Measurements from ENCODE around the gene KRTAP10-10.
"Not testable (repeated sequence)": the region's sequence is repeated elsewhere in the genome, so short reads cannot be mapped to it uniquely, and the experiment has no call there.

Gene KRTAP10-10

DNA sequence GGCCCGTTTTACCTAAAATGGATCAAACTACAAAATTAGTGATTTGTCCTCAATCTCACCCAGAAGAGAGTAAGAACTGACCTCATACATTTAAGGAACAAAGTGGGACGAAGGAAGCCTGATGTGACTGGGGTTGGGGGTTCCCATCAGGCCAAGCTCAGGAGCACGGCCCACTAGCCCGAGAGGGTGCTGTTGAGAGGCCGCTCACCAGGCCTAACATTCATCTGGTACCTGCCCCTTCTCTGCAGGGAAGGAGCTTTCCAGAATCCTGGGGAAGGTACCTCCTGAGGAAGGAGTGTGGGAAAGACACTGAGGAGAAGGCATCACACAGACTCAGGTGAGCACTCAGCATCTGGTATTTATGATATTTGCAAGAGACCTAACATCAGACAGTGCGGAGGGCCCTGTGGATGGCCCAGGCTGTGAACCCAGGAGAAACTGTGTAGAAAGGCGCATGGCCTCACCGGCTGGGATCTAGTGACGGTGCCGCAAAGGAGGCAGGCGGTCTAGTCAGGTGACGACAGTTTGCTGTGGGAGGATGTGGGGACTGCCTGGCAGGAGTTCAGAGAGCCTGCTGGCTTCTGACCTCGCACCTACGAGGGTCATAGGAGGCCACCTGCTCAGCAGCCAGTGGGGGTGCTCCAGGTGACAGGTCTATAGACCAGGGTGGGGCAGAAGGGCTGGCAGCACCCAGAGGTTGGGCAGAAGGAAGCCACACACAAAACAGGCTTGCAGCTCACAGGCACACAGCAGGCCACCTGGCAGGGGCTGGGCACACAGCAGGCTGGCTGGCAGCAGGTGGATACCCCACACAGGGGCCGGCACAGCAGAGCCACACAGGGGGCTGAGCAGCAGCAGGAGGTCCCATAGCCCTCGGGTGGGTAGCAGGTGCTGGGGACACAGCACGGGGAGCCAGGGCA lies 16.8 kb downstream of the KRTAP10-10 start:
- no peak for DNase-seq

DNA sequence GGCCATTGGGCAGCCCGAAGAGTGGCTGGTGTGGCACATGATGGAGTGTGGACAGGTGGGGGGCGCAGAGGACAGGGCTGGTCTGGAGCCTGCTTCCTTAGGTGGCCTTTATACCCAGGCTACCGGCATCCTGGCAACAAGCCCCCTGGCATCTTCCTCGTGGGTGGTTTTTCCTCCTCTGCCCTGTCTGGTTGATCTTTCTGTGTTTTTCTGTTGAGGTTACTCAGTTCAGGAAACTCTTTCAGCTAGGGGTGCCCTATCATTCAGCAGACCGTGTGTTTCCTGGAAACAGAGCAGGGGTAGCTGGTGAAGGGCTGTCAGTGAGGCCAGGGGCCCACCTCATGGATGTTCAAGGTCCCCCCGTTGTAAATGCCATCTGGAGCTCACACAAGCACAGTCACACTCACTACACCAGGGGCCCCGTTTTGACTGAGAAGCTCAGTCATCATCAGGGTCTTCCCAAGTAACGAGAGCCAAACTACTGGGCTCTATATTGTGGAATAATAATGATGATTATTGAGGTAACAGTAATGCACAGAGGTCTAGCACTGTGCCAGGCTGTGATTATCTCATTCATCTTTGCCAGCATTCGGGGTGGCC lies 17.5 kb downstream of the KRTAP10-10 start, which contains the start of gene KRTAP12-4:
TSS of gene KRTAP12-4 (minus strand) at position 84 of the 600 bp plus-strand sequence. CDS start at position 39, 45 bp downstream.
- no peak for DNase-seq

DNA sequence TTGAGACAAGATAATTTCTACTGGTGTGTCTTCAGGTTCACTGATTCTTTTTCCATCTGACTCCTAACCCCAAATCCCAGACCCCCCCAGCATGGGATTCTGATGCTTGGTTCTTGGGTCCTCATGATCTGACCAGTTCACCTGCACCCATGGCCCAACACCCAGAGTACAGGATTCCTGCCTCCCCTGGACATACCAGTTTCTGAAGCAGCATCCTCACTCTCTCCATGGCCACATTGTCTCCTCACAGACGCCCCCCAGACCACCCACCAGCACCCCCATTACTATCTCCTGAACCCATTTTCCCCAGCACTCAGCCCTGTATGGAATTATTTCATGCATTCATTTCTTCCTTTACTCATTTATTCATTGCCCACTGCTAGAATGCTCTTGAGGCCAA lies 19.7 kb downstream of the KRTAP10-10 start:
- DNase-seq = no peak

DNA sequence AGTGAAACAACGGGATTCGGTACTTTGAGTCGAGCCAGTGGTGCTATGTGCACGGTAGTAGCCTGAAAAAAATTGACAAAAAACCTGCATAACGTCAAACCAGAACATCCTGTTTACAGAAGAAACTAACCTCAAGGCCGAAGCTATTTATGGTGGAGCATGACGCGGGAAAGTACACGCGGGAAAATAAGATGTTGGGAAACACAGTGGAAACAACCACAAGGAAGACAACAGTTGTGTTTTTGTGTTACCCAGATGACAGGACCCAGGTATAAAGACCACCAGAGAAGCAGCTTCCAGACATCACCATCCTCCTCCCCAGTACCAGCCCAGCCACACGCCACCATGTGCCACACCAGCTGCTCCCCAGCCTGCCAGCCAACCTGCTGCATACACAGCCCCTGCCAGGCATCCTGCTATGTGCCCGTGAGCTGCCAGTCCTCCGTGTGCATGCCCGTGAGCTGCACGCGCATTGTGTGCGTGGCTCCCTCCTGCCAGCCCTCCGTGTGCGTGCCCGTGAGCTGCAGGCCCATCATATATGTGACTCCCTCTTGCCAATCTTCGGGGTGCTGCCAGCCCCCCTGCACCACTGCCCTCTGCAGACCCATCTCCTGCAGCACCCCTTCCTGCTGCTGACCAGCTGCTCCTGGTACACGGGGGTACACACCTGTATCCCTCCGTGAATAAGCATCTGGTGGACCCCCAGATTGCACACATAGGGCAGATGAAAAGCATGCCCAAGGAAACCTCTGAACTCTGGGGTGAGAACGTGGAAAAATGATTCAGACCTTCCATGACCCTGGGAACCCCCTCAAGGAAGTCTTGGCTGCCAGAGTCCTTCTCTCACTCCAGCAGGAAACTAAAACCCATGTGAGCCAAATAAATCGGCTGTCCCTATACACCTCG lies 20.7 kb downstream of the KRTAP10-10 start, which contains the start of gene KRTAP12-3:
TSS of gene KRTAP12-3 (plus strand) at position 298 of the 906 bp plus-strand sequence. CDS start at position 346, 48 bp downstream.
- DNase-seq = no peak

DNA sequence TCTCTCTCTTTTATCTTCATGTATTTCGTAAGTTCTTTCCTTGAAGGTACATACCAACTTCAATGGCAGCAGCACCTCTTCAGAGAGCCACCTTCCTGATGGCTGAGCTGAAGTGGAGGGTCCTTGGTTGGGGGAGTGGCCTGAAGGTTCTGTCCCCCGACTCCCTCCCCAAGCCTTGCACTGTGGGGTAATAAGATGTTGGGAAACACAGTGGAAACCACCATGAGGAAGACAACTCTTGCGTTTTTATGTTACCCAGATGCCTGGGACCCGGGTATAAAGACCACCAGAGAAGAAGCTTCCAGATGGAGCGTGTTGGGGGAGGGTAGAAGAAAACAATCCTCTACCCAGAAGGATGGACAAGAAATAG lies 21.4 kb downstream of the KRTAP10-10 start:
- DNase-seq = no peak

DNA sequence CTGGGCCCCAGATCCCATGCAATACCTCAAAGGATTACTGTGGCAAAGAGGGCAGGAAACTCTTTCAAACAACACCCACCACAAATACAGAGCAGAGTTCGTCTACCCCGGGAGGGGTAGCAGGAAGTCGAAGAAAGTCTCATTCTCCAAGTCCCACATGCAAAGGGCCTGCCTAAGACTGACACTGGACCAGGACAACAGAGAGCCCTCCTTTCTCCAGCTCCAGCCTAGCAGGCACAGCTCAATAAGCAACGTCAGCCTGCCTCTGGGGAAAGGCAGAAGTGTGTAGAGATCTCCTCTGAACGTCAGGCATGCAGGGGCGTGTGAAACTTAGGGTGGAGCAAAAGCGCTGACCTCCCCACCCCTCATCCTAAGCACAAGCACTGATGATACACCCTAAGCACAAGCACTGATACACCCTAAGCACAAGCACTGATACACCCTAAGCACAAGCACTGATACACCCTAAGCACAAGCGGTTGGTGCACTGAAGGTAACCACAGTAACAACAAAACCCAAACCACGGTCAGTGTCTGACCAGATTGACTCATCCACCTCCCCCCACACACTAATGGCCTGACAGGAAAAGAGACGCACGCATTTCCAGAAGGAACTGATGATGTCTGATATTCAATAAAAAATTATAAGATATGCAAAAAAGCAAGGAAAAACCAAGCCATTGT lies 21.9 kb downstream of the KRTAP10-10 start:
- no peak for DNase-seq

DNA sequence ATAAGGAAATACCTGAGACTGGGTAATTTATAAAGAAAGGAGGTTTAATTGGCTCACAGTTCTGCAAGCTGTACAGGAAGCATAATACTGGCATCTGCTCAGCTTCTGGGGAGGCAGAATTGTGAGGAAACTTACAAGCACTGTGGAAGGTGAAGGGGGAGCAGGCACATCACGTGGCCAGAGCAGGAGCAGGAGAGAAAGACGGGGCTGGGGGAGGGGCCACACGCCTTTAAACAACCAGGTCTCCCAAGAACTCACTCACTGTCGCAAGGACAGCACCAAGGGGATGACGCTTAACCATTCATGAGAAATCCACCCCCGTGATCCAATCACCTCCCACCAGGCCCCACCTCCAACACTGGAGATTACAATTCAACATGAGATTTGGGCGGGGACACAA lies 24.4 kb downstream of the KRTAP10-10 start:
- not testable (repeated sequence) for DNase-seq

DNA sequence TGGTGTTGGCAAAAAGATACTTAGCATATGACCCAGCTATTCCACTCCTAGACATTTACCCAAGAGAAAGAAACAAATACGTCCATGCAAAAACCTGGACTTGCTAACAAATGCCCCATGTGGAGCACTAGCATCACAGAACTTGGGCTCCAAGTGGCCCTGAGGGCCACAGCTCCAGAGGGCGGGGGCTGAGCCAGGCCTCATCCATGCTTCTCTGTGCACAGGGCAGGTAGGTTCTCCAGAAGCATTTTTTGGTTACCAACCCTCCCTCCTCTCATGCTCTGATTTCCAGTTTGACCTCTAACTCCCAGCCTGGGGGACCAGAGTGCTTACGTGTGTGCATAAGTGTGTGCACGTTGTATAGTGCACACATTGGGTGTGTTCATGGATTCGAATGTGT lies 27.5 kb downstream of the KRTAP10-10 start:
- DNase-seq = no peak

DNA sequence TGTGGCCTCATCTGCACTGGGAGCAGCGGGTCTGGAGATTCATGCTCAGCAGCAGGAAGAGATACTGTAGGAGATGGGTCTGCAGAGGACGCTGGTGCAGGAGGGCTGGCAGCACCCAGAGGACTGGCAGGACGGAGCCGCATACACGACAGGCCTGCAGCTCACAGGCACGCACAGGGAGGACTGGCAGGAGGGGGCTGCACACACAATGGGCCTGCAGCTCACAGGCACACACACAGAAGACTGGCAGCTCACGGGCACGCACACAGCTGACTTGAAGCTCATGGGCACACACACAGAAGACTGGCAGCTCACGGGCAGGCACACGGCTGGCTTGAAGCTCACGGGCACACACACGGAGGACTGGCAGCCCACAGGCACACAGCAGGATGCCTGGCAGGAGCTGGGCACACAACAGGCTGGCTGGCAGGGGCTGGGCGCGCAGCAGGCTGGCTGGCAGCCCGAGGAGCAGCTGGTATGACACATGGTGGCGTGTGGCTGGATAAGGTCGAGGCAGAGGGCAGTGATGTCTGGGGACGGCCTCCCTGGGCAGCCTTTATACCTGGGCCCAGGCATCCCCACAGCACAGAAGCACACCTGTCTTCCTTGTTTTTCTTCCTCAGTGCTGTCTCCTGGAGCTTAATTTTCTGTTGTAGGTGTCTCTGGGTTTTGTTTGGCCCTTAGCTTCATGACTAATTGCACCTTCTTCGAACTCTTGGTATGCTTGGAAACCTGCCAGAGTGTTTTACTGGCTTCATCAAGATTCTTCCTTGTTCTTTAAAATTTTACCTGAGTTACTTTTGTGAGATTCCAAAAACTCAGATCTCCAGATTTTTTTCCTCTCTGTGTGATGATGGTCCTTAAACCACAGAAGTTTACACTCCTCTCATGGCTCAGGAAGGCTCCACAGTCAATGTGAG lies 29.5 kb downstream of the KRTAP10-10 start, which contains the start of gene KRTAP12-2:
TSS of gene KRTAP12-2 (minus strand) at position 527 of the 920 bp plus-strand sequence. CDS start at position 486, 41 bp downstream.
- no peak for DNase-seq

DNA sequence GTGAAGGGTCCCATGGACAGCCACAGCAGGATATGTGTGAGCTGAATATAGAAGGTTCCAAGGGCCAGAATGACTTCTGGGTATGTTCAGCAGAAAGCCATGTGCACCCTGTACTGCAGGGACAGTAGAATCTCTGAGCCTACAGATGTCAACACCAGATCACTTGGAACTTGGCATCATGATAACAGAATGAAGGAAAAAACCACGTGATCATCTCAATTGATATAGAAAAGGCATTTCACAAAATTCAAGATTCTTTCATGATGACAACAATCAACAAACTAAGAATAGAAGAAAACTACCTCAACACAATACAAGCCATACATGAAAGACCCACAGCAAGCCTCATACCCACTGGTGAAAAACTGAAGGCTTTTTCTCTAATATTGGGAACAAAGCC lies 30.5 kb downstream of the KRTAP10-10 start:
- DNase-seq = no peak

DNA sequence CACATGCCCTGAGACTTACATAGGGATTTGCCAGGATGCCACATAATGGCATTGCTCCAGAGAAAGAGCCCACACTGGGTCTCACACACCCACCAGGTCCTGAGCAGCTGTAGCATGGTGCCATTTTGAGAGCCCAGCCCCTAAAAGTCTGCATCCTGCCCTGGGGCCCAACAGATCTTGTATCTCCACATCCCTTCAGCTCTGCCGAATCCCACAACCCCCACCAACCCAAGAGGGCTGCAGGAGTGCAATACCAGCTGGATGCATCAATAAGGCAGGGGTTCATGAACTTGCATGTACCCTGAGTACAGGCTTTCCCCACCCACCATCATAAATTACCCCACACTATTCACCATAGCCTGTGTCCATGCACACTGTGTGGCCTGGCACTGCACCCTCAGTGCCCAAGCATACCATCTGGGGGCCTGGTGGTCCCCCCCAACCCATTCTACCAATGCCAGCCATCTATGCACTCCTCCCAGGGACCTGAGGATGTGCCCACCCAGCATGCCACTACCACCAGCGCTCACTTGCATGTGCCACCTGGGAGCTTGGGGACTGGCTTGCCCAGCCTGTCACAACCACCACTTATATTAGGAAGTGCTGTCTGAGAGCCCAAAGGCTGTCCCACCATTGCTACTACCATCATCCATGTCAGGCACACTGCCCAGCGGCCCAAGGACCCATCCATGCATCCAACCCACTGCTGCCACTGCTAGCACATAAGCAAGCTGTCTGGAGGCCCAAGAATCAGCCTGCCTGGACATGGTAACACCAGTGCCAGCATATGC lies 33.7 kb downstream of the KRTAP10-10 start:
- DNase-seq = no peak

DNA sequence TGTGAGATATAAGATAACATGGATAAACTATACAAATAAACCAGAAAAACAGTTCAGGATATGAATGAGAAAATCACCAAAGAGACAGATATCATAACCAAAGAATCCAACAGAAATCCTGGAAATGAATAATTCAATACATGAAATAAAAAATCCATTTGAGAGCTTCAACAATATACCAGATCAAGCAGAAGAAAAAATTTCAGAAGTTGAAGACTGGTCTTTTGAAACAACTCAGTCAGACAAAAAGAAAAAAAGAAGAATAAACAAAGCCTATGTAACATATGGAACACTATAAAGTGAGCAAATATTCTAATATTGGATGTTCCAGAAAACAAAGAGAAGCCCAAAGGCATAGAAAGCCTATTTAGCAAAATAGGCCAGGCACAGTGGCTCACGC lies 34.8 kb downstream of the KRTAP10-10 start:
- no peak for DNase-seq

DNA sequence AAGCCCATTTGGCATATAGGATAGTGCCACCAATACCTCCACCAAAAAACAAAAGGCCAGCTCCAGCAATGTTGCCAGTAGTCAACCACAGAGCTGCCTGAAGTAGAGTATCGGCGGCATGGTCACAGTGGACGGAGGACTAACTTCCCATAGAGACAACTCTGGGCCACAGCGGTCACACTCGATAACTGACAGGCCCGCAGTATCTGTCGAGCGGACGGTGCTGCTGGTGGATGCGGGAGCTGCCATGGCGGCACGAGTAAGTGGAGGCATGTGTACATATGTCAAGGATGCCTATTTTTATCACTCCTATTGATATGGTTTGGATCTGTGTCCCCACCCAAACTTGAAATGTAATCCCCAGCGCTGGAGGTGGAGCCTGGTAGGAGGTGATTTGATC lies 40.7 kb downstream of the KRTAP10-10 start:
- DNase-seq = no peak

DNA sequence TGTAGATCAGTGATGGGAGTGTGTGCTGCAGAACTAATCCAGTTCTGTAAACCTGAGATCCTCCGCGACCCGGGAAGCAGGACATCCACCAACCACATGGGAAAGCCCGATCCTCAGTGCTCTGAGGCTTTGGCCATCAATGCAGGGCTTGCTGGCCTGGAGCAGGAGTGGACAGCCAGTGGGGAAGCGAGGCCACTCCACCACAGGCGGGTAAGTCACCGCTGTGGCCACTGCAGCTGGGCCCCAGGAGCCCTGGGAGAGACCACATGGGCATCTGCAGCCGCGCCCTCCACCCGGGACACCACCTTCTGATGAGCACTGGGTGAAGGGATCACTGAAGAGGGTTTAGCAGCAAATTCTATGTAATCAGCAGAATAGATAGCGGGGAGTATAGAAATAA lies 44.0 kb downstream of the KRTAP10-10 start:
- DNase-seq = no peak

DNA sequence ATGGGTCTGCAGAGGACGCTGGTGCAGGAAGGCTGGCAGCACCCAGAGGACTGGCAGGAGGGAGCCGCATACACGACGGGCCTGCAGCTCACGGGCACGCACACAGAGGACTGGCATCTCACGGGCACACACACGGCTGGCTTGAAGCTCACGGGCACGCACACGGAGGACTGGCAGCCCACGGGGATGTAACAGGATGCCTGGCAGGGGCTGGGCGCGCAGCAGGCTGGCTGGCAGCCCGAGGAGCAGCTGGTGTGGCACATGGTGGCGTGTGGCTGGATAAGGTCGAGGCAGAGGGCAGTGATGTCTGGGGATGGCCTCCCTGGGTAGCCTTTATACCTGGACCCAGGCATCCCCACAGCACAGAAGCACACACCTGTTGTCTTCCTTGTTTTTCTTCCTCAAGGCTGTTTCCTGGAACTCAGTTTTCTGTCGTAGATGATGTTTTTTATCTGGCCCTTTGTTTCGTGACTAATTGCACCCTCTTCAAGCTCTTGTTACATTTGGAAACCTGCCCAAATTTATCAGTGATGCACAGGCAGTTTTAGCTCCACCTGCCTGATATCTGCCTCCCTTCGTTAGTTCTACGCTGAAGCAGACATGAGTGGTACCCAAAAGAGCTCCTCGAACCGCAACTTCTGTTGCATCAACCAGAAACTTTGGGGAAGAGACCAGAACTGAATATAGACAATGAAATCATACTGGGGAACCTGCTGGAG lies 44.9 kb downstream of the KRTAP10-10 start, which contains the start of gene KRTAP12-1:
TSS of gene KRTAP12-1 (minus strand) at position 303 of the 719 bp plus-strand sequence. CDS start at position 263, 40 bp downstream.
- DNase-seq = no peak

DNA sequence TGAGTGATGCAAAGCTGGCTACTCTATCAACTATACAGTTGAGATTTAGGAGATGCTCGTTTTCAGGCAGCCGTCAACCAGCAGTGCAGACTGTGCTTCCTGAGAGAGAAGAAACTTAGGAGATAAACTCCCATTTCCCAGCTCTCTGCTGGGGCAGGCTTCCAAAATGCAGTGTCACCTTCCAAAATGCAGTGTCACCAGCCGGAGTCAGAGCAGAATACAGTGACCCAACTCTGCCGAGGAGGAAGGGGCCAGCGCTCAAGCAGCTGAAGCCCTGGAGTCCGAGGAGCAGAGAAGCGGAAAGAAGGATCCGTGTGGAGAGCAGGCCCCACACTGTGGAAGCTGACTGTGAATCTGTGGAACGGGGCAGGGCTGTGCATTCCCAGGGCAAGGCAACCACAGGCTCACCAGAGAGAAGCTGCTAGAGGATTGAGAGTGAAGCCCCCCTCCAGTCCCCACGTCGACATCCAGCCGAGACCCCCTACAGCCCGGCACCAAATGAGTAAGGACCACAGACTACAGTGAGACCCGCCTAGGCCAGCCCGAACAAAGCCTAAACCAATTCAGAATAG lies 45.5 kb downstream of the KRTAP10-10 start:
- DNase-seq = no peak

DNA sequence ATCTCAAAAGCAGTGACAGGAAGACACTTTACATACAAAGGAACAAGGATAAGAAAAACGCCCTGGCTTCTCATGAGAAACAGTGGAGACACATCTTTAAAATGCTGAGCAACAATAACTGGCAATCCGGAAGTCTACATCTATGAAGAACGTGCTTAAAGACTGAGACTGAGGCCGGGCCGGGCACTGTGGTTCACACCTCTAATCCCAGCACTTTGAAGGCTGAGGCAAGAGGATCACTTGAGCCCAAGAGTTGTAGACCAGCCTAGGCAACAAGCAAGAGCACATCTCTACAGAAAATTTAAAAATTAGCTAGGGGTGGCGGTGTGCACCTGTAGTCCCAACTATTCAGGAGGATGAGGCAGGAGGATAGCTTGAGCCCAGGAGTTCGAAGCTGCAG lies 46.9 kb downstream of the KRTAP10-10 start:
- DNase-seq = no peak

DNA sequence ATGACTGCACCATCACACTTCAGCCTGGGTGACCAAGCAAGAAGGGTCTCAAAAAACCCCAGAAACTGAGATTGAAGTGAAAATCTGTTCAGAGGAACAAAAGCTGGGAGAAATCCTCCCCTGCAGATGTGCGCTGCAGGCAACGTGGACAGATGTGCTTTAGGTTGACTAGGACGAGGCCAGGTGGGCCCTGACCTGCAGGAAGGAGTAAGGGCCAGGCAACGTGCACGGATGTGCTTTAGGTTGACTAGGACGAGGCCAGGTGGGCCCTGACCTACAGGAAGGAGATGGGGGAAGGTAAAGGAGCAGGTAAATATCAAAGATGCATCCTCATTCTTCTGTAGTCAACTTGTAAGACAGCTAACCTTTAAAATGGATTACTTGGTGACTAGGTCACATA lies 47.3 kb downstream of the KRTAP10-10 start:
- DNase-seq = no peak

DNA sequence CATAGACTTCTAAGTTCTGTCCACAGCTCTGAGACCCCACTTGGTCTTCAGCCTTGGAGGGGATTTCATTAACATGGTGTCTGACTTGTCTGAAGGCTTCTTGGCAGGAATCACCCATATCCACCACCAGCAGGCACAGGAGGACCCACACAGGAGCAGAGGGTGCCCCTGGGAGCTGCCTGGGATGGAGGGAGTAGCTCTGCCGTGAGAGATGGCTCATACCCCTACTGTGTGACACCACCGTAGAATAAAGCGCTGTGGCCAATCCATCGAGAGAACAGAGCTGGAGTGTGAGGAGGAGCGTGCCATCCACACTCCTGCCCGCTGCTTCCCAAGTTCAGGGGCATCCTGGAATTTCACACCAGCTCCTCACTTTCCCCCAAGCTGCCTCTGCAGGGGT lies 47.9 kb downstream of the KRTAP10-10 start:
- not testable (repeated sequence) for DNase-seq

Measured in EL (cell line).